ENCODE results near the gene MYH6.

MYH6 gene

DNA sequence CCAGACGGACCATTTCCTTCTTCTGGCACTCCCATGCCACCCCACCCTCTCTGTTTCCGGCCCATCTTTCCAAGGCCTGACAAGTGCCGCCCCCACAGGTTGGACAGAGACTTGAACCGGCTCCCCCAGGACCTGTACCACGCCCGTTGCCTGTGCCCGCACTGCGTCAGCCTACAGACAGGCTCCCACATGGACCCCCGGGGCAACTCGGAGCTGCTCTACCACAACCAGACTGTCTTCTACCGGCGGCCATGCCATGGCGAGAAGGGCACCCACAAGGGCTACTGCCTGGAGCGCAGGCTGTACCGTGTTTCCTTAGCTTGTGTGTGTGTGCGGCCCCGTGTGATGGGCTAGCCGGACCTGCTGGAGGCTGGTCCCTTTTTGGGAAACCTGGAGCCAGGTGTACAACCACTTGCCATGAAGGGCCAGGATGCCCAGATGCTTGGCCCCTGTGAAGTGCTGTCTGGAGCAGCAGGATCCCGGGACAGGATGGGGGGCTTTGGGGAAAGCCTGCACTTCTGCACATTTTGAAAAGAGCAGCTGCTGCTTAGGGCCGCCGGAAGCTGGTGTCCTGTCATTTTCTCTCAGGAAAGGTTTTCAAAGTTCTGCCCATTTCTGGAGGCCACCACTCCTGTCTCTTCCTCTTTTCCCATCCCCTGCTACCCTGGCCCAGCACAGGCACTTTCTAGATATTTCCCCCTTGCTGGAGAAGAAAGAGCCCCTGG is 32.4 kb downstream of the MYH6 start:
- DNase-seq, result no peak

DNA sequence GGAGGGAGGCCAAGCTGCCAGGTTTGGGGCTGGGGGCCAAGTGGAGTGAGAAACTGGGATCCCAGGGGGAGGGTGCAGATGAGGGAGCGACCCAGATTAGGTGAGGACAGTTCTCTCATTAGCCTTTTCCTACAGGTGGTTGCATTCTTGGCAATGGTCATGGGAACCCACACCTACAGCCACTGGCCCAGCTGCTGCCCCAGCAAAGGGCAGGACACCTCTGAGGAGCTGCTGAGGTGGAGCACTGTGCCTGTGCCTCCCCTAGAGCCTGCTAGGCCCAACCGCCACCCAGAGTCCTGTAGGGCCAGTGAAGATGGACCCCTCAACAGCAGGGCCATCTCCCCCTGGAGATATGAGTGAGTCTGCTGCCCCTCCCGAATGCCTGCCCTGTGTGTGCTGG is 35.0 kb downstream of the MYH6 start:
- DNase-seq, result no peak

DNA sequence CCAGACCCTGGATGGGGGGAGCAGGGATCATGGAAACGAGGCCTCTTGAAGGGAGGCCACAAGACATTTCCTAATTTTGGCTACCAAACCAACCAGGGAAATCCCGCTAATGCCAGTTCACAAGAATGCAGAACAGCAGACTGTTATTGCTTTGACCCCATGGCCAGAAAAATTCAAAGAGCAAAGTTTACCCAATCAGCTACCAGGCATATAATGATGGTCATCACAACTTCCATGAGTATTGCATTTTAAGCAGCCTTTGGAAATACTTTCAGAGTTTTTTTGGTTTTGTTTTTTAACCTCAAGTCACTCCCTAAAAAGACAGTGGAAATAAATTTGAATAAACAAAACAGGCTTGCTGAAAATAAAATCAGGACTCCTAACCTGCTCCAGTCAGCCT is 35.6 kb downstream of the MYH6 start, which contains the start of gene IL25:
TSS of gene IL25 (plus strand) at position 301 of the 400 bp plus-strand sequence.
- DNase-seq, result no peak

DNA sequence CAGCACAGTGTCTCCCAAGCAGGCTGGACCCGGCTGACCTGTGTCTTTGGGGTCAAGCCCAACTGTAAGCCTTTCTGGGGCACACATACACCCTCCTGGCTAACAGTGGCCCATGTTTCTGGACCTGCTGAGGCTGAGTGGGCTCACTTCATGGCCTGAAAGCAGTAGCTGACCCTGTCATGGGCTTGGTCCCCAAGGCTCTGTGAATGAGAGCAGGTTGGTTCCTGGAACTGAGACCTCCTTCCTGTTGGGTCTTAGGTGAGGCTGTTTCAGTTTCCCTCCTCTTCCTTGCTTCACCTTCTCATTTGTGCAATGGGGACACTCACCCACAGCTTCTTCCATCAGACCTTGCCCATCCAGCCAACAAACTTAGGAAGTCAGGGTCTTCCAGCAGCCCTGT is 36.2 kb downstream of the MYH6 start:
- DNase-seq, result no peak

DNA sequence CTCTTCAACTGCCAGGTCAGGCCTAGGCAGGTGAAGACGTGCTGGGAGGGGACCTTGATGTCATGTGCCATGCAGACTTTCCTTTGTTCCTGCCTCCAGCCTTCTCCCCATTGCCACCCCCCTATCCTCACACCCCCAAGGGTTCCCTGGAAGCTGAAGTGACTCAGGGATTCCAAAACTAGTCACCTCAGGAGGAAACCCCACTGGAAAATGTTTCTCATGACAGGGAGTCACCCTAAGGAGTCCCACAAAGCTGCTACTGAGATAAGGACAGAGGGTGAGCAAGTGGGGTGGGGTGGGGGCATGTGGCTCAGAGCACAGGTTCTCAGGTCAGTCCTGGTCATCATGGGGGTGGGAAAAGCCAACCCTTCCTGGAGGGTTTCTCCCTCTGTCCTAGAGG is 37.9 kb downstream of the MYH6 start:
- DNase-seq, result no peak

DNA sequence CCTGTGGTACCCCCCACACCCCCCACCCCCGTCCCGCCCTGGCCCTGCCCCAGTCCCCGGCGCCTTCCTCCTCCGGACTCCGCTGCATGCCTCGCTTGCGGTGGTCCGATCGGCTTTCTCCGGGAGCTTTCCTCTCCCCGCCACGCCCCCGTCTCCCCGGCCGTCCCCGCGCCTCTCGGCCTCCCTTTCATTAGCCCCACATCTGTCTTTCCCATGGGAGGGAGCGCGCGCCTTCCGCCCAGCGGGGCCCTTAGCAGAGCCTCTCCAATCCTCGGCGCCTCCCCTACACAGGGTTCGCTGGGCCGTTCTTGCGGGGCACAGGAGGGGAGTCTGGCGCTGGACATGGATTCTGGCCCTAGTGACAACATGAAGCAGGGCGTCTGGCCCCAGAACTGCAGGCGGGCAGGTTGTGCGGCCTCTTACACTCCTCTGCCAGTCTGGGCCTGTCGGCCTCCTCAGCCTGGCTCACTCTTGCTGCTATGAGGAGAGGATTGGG is 41.6 kb downstream of the MYH6 start:
- no peak for DNase-seq

DNA sequence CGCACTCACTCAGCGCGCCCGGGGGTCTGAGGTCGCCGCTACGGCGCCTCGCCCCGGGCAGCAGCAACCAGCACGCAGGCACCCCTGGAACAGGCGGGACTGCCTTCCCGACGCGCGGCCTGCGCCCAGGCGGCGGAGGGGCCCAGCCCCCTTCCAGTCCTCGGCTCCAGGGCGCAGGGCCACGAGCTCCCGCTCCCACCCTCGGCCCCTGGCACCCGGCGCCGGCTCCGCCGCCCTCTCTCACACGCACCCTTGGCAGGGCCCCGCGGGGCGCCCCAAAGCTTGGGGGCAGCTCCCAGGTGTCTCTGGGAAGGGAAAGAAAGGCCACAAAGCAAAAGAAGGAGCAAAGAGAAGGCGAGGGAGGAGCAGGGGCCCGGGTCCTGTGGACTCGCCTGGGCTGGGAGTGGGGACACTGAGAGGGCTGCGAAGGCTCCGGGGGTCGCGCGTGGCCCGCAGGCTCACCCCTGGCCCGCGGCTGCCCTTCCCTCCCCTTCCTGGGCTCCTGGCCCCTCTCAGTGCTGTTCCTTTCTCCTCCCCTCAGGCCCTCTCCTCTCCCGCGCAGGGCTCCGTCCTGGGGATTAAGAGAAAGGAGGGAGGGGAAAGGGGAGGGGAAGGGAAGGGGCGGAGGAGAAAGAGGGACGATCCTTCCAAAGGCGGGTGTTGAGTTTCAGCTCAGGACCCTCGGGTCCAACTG is 42.2 kb downstream of the MYH6 start:
- DNase-seq, result no peak

DNA sequence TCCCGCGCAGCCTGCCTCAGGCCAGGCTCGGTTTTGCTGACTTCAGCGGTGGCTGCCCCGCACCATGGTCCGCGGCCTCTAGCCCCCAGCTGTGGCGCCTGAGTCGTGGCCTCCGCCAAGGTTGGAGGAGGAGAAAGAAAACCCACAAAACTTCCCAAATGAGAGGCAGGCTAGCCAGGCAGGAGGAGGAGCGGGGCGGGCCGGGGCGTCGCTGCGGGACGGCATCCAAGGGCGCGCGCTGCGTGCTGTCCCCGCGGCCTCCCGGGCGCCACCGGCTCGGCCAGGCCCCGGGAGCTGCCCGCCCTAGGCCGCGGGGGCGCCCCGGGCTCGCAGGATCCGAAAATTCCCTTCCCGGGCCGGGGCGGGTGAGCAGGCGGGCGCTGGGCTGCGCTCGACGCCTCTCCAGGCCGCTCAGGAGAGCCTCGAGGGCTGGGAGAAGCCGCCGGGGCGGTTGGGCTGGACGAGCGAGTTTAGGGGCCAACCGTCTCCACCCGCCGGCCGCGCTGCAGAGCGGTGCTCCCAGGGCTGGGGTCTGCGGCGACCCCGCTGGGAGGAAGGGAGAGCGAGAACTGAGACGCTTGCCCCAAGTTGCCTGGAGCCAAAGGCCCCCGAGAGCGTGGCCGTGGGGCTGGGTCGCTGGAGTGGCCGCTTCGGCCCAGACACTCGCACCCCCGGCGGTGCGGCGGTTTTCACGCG is 42.9 kb downstream of the MYH6 start, which contains the start of gene EFS:
TSS of gene EFS (minus strand) at position 137 of the 696 bp plus-strand sequence. CDS start 147 bp downstream, outside the sequence.
- no peak for DNase-seq

DNA sequence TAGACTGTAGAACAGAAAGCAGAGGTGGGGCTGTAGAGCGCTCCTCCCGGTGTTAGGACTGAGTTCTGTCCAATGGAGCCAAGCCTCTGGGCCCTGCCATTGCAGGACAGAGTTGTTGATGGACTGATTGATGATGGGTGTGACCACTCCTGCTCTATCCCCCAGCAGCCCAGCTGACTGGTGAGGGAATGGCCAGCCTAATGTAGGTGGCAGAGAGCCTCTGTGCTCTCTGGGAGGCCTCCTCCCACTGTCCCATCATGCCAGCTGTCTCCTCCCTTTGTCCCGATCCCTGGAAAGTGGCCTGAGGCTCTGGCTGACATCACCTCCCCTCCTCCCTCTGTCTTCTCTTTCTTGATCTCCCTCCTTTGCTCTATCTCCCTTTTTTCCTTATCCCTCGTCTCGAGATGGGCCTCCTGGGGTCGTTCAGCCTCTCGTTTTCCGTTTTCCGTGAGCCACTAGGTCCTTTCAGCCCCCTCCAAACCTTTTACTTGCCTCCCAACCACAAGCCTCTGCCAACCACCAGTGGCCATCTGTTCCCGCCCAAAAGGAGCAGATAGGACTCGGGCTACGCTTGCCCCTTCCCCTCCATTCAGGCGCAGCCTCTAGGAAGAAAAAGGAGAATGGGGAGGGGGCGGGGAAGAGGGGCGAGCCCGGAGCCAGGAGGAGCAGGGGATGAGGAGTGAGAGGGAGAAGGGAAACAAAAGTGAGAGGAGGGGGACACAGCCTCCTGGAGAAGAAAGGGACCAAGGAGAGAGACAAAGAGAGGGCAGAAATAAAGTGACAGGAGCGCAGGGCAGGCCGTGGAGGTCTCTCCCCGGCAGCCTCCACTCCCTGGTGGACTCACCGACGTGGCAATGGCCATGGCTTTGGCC is 43.7 kb downstream of the MYH6 start:
- no peak for DNase-seq

DNA sequence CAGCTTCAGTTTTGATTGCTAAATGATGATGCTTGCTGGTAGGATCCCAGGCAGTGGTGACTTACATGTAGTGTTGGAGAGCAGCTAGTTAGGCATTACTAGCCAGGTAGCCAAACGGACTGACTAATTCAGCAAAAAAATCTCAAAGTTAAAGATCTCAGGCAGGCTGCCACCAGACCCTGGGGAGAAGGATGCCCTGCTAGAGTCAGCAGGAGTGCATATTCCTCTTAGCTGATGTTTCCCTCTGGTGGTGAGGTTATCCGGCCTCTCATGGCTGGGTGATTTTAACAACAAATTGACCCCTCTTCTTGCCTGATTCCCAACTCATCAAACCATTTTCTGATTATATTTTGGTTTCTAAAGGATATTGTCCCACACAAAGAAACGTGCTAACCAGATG is 45.9 kb downstream of the MYH6 start:
- no peak for DNase-seq

DNA sequence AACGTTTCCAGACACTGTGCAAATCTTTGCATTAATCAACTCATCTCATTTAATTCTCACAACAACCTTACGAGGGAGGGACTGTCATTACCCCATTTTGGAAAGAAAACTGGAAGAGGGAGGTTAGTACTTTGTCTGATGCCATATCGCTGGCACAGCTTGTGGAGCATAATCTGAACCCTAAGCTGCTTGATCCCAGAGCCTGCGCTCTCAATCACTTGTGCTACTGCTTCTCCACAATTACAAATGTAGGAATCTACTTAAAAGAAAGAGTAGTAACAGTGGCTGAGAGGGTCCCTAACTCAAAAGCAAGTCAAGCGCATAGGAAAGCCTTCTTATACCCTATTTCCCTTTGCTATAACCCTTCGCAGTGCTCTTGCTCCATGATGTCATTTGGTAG is 46.3 kb downstream of the MYH6 start:
- DNase-seq, result no peak

DNA sequence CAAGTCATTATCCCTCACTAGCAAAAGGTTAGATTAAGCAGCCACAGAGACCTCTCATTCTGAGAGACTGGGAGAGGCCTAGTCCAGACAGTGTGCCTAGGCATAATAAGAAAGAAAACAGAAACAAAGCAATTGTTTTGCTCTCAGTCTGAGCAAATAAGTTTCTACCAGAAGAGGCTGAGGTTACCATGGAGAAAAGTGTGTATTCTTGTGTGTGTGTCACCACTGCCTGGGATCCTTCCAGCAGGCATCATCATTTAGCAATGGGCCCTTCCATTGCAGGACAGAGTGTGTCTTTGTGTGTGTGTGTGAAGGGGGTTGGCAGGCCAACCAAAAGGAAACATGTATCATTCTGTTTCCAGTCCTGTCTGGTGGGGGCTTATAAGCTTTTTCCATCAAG is 46.8 kb downstream of the MYH6 start:
- DNase-seq, result no peak

DNA sequence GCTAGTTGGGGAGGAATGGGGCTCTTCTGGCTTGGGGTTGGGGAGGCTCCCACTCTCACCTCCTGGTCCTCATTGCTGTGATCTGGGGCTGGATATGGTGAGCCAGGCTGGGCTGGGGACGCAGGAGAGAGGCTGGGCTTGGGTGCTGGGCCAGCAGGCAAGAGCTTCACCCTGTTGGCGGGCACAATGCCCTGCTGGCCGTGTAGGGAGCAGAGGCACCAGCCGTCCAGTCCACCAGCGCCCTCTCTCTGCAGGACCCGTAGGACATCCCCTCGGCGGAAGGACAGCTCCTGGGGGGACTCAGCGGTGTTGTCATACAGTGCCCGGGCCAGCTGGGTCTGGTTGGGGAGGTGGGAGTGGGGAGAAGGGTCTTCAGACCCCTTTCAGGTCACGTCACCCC is 47.6 kb downstream of the MYH6 start:
- DNase-seq, result no peak

DNA sequence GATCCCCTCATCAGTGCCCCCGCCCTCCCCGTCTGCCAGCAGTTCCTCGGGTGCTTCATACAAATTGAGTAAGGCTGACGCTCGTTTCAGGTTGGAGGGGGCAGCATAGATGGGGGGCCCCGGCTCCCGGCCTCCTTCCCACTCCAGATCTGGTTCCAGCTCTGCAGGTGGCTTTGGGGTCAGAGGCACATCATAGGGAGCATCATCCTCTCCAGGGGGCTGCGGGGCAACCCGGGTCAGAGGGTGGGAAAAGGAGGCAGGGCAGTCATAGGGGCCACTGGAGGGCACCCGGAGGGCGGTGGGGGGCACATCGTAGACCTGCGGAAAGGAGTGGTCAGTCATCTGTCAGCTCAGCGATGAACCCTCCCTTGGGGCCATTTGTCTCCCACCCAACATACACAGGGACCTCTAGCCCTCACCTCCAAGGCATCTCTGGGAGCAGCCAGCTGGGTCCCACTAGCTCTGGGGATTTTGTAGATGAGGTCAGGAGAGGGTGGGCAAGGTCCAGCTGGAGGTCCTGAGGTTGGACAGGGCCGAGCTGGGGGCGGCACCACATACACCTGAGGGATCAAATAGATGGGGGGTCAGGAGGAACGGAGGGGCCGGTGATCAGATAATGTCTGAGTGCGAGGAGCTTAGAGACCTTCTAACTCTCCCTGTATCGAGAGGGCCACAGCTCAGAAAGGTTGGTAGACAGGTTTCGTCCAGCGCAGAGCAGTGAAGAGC is 48.2 kb downstream of the MYH6 start:
- DNase-seq, result no peak

DNA sequence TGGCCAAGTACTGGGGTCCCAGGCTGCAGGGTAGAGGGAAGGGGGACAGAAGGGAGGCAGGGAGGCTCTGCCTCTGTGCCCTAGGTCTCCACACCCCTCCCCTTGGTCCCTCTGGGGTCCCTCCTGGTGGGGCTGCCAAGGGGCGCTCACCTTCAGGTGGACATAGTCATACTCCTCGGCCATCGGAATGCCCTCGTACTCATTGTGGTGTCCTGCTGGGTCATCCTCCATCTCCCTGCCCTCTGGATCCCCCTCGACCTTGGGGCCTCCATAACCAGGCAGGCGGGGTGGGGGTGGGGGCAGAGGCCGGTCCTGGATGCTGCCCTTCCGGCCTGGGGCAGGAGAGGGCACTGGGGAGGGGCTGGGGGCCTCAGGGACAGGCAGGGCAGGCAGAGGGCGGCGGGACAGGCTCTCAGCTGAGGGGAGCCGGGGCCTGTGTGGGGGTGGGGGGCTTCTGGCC is 48.9 kb downstream of the MYH6 start:
- no peak for DNase-seq

DNA sequence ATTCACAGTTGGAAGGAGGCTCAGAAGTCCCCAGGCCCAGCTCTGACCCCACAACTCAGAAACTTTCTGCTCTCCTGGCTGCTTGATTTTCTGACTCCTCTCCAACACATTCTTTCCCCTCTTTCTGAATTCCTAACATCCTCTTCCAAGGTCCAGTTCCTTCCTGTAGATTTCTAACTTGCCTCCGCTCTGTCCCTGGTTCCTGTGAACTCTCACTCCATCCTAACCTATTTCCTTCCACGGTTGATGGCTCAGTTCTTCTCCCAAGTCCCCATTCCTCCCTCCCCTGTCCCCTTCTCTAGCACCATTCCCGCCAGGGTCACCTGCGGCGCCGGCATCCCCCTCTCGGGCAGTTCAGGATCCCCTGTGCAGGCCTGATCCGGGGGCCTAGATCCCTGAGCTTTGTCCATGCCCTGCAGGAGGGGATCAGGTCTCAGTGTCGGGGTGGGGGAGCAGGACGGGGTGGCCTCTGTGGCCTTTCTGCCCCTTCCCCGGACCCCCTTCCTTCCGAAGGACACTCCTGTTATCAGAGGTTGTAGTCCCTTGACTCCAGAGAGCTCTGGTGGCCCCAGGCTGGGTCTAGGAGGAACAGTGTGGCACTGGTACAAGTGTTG is 49.4 kb downstream of the MYH6 start:
- no peak for DNase-seq

DNA sequence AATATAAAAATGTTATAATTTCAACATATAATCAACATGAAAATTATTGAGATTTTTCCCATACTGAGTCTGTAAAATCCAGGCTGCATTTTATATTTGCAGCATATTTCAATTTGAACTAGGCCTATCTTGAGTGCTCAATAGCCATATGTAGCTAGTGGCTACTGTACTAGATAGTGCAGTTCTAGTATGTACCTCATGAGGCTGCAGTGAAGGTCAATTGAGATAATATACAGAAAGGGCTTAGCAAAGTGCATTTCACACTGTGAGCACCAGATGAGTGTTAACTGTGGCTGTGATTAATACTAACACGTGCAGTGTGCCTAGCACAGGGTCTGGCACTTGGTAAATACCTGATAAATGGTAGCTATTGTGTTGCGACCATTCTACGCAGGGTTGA is 50.0 kb downstream of the MYH6 start:
- DNase-seq, result no peak

DNA sequence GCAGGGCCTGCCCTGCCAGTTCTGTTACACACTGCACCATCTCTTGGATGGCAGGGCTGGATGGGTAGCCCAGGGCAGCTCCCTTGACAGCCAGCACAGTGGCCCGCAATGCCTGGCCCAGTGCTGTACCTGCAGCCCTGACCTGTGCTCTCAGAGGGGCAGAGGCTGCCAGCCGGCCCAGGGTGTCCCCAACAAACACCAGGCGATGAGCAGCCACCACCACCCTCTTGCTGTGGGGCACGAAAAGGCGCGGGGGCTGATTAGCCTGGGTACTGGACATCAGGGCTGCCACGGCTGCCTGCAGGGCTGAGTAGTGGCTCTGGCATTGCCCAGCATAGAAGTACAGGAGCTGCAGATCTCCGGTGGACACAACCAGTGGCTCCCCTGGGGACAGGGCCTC is 50.8 kb downstream of the MYH6 start:
- DNase-seq, result no peak

DNA sequence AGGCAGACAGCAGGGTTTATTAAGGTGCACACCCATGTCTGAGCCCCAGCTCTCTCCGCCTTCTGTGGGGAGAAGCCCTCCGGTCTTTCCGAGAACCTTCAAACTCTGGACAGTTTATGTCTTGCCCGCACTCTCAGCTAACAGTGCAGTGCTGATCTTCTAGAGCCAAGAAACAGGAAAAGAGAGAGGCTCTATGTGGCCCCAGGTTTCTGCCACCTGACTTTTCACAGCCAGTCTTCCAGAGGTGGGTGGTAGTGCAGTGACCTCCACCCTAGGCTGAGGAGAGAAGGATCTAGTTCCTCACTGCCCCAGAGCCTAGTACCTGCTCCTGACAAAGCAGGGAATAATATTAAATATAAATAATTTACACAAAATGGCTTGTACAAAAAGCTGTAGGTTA is 51.4 kb downstream of the MYH6 start:
- DNase-seq, result no peak

DNA sequence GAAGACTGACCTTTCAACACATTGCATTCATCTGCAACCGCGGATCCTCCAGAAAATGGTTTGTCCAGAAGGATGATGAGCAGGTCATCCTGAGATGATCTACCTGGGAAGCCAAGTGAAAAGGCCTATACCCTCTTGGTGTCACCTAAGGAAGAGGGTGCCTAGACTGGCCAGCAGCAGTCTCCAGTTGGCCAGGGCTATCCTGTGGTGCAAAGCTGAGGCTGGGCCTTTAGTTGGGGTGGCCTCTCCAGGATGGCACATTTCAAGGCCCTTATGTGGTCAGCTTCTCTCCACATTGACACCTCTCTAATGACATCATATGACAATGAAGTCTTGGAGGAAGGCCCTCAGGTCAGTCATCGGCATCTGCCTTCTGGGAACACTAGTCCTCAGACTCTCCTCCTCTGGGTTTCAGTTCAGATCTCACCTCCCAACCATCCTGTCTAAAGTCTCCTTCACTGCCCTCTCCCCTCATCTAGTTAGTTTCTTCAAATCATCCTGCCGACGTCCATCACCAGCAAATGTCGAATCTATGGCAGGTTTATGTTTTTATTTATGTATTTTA is 52.1 kb downstream of the MYH6 start:
- DNase-seq, result no peak

DNA sequence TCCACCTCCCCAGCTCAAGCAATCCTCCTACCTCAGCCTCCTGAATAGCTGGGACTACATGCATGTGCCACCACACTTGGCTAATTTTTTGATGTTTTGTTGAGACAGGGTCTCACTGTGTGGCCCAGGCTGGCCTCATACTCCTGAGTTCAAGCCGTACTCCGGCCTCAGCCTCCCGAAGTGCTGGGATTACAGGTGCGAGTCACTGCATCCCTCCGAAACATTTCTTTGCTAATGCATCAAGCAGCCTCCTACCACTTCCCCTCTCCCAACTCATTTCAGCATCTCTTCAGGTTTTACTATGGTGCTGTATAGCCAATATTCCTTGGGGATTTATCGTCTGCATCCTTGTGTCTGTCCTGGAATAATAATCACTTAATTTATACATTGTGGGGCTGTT is 53.1 kb downstream of the MYH6 start:
- DNase-seq, result no peak
